ENCODE data around the gene POM121L2. TPM values are rescaled to one million over a fixed set of nuclear protein-coding genes. Genes with fewer than 3 reads are reported as not detected.

The POM121L2 gene
- total and polyA plus RNA-seq, 11 donors, result not detected

GRCh38 chr6:27297484-27297856, 14.6 kb downstream of the POM121L2 start:
- Histone ChIP-seq H3K27me3 (peaks cover 21 to 100% (median 90%) of the 10 kb centered on the region in 9 donors), H3K4me3 (no peak overlapping the region), H3K36me3 (no peaks in the 10 kb centered on the region), H3K27ac (no peak overlapping the region), H3K4me1 (peaks cover 0 to 4% (median 0%) of the 10 kb centered on the region in 12 donors), H3K9me3 (peaks cover 0 to 18% (median 0%) of the 10 kb centered on the region in 12 donors)
- TF ChIP-seq POLR2A (IDR thresholded peaks at IDR 0.05) (no peak), CTCF (IDR thresholded peaks at IDR 0.05) (no peak)
- 9 to 20% (median 16%) methylated on average over 7 of the region's 7 CpGs for WGBS, 4 donors
- ATAC-seq (no peak), DNase-seq (no peak)
- intact Hi-C loops (cut with DNase I), result no loop called here

GRCh38 chr6:27296106-27296783, 15.8 kb downstream of the POM121L2 start:
- intact Hi-C loops (cut with DNase I), result no loop called here
- ATAC-seq (no peak), DNase-seq (no peak)
- WGBS, 4 donors, result 2 to 3% (median 2%) methylated on average over 27 of the region's 27 CpGs
- H3K9me3 ChIP-seq, result peaks cover 0 to 24% (median 0%) of the 10 kb centered on the region in 12 donors
- H3K4me3 ChIP-seq, result no peak overlapping the region
- peaks cover 33 to 100% (median 90%) of the 10 kb centered on the region in 9 donors for H3K27me3 ChIP-seq
- peaks cover 0 to 4% (median 0%) of the 10 kb centered on the region in 12 donors for H3K4me1 ChIP-seq
- no peaks in the 10 kb centered on the region for H3K36me3 ChIP-seq
- no peak for TF ChIP-seq POLR2A (IDR thresholded peaks at IDR 0.05)
- TF ChIP-seq CTCF (IDR thresholded peaks at IDR 0.05), result no peak
- H3K27ac ChIP-seq, result no peak overlapping the region

- WGBS, 4 donors, result 3 to 5% (median 4%) methylated on average over 20 of the region's 20 CpGs
- no peak overlapping the region for H3K4me3 ChIP-seq
- ATAC-seq, result no peak
These were observed 16.6 kb downstream of the POM121L2 start for GRCh38 chr6:27295301-27296079.

More at GRCh38 chr6:27295301-27296079, 16.6 kb downstream of the POM121L2 start:
- intact Hi-C loops (cut with DNase I), result no loop called here
- Histone ChIP-seq H3K4me1 (peaks cover 0 to 4% (median 0%) of the 10 kb centered on the region in 12 donors), H3K9me3 (peaks cover 0 to 28% (median 0%) of the 10 kb centered on the region in 12 donors), H3K27ac (no peak overlapping the region), H3K27me3 (peaks cover 39 to 100% (median 90%) of the 10 kb centered on the region in 9 donors), H3K36me3 (no peaks in the 10 kb centered on the region)
- TF ChIP-seq CTCF (IDR thresholded peaks at IDR 0.05), result no peak
- DNase-seq, result no peak

Measured in heart left ventricle (tissue), 16 donors.